SK-N-SH (cell line): ENCODE data around the gene CKB. TPM values are rescaled to one million over a fixed set of nuclear protein-coding genes. Genes with fewer than 3 reads are reported as not detected.

Experiments
- CTCF ChIA-PET: fragments of 300-600, 350-600 bp; formaldehyde crosslinking; extraction: SDS; loops from one replicate; lab custom pipeline; 2021; lab: Yijun Ruan, JAX
- POLR2A ChIA-PET: fragments of 350-600 bp; sonication (Branson Sonifier 250); formaldehyde crosslinking; extraction: SDS; loops from one replicate; lab custom pipeline; 2020; ENCODE audit warnings: antibody characterized with exemption, inconsistent platforms; lab: Yijun Ruan, JAX
- DNase-seq: peaks from one replicate; pipeline ENCODE4 v3.0.0; 2012
- H2AFZ ChIP-seq: fragments of 200-600 bp; sonication (generic); 2 replicates; pipeline ENCODE4 v1.8.1; 2016; ENCODE audit warnings: antibody characterized with exemption, mild to moderate bottlenecking, low read depth
- H3F3A ChIP-seq: fragments of 200-600 bp; sonication (generic); replicated peaks from 2 replicates; pipeline ENCODE3; 2016; ENCODE audit warnings: antibody characterized with exemption, mild to moderate bottlenecking; ENCODE audit not compliant: insufficient read depth
- H3K27ac ChIP-seq, 2 experiments: fragments of 200-500 bp in 1 of 2; fragments of 200-600 bp in 1 of 2; sonication (Bioruptor generic) in 1 of 2; sonication (generic), shearing (Covaris generic) in 1 of 2; 2 replicates each; pipeline versions ENCODE4 v1.5.1 to v1.6.1; 2014 to 2016; ENCODE audit warnings: low read depth in 2 of 2, inconsistent platforms in 1 of 2, low read length in 1 of 2, mild to moderate bottlenecking in 1 of 2, mixed read lengths in 1 of 2
- H3K27me3 ChIP-seq: fragments of 200-600 bp; sonication (generic), shearing (Covaris generic); 2 replicates; pipeline ENCODE4 v1.6.1; 2016; ENCODE audit warnings: mixed run types; ENCODE audit not compliant: insufficient read depth
- H3K36me3 ChIP-seq, 2 experiments: fragments of 200-500 bp in 1 of 2; fragments of 200-600 bp in 1 of 2; sonication (Bioruptor generic) in 1 of 2; sonication (generic) in 1 of 2; replicated peaks in 1 of 2; 2 replicates each; pipeline versions ENCODE3 to v1.5.1; 2014 to 2016; ENCODE audit warnings: low read length in 1 of 2, mild to moderate bottlenecking in 1 of 2; ENCODE audit not compliant: insufficient read depth in 2 of 2, control insufficient read depth in 1 of 2
- H3K4me1 ChIP-seq, 2 experiments: fragments of 200-500 bp in 1 of 2; fragments of 200-600 bp in 1 of 2; sonication (Bioruptor generic) in 1 of 2; sonication (generic), shearing (Covaris generic) in 1 of 2; 2 replicates each; pipeline versions ENCODE4 v1.5.1 to v1.6.1; 2014 to 2016; ENCODE audit warnings: low read depth in 1 of 2, low read length in 1 of 2, mixed run types in 1 of 2; ENCODE audit not compliant: insufficient read depth in 2 of 2, control insufficient read depth in 1 of 2
- H3K4me2 ChIP-seq: fragments of 200-600 bp; sonication (generic), shearing (Covaris generic); 2 replicates; pipeline ENCODE4 v1.6.1; 2017; ENCODE audit warnings: mixed run types
- H3K4me3 ChIP-seq, 2 experiments: fragments of 200-500 bp in 1 of 2; fragments of 200-600 bp in 1 of 2; sonication (Bioruptor generic) in 1 of 2; sonication (generic), shearing (Covaris generic) in 1 of 2; 2 replicates each; pipeline versions ENCODE4 v1.5.1 to v1.8.1; 2014 to 2016; ENCODE audit warnings: low read depth in 2 of 2, inconsistent platforms in 1 of 2, low read length in 1 of 2, mild to moderate bottlenecking in 1 of 2, mixed read lengths in 1 of 2, moderate library complexity in 1 of 2
- H3K79me2 ChIP-seq: fragments of 200-600 bp; sonication (generic); 2 replicates; pipeline ENCODE4 v1.8.1; 2017; ENCODE audit warnings: mild to moderate bottlenecking; ENCODE audit not compliant: insufficient read depth
- H3K9ac ChIP-seq: fragments of 200-600 bp; sonication (generic); 2 replicates; pipeline ENCODE4 v1.6.1; 2017; ENCODE audit warnings: mixed run types
- H3K9me2 ChIP-seq: fragments of 200-600 bp; sonication (generic); 2 replicates; pipeline ENCODE4 v1.6.1; 2017; ENCODE audit warnings: mixed run types
- H3K9me3 ChIP-seq: fragments of 200-600 bp; sonication (generic); 2 replicates; pipeline ENCODE4 v1.6.1; 2017; ENCODE audit warnings: mixed run types, mild to moderate bottlenecking, moderate library complexity
- H4K20me1 ChIP-seq: fragments of 200-600 bp; sonication (generic); 2 replicates; pipeline ENCODE4 v1.6.1; 2017; ENCODE audit warnings: mild to moderate bottlenecking, mixed run types; ENCODE audit not compliant: insufficient read depth
- CHD2 ChIP-seq: fragments of 150-350 bp; IDR thresholded peaks from 2 replicates; pipeline ENCODE4 v1.6.1; 2018; ENCODE audit warnings: low read length; ENCODE audit not compliant: partially characterized antibody
- ELF1 ChIP-seq: IDR thresholded peaks from 2 replicates; pipeline ENCODE4 v1.4.0; 2012
- FOSL2 ChIP-seq: IDR thresholded peaks from 2 replicates; pipeline ENCODE4 v1.4.0; 2012; ENCODE audit warnings: low read depth, mild to moderate bottlenecking, moderate library complexity, borderline replicate concordance
- FOXJ3 ChIP-seq: sonication (generic); formaldehyde crosslinking; IDR thresholded peaks from 2 replicates; pipeline ENCODE4 v1.5.1; 2020; ENCODE audit warnings: mild to moderate bottlenecking, missing genetic modification reagents
- FOXM1 ChIP-seq: IDR thresholded peaks from 2 replicates; pipeline ENCODE4 v1.4.0; 2012; ENCODE audit warnings: low read depth, mild to moderate bottlenecking
- GATA2 ChIP-seq: sonication (generic); formaldehyde crosslinking; IDR thresholded peaks from 2 replicates; pipeline ENCODE4 v1.5.0; 2020; ENCODE audit warnings: mild to moderate bottlenecking, missing genetic modification reagents
- JUND ChIP-seq: IDR thresholded peaks from 2 replicates; pipeline ENCODE4 v1.4.0; 2012
- NFIC ChIP-seq: IDR thresholded peaks from 2 replicates; pipeline ENCODE4 v1.4.0; 2012; ENCODE audit warnings: borderline replicate concordance
- RXRA ChIP-seq: IDR thresholded peaks from 2 replicates; pipeline ENCODE4 v1.4.0; 2012; ENCODE audit warnings: low read depth, mild to moderate bottlenecking, borderline replicate concordance
- SMC3 ChIP-seq: IDR thresholded peaks from 2 replicates; pipeline ENCODE4 v1.6.1; 2012; ENCODE audit warnings: low read depth, low read length, improper control_type of control experiment
- TCF12 ChIP-seq: IDR thresholded peaks from 2 replicates; pipeline ENCODE4 v1.4.0; 2012
- ZBTB33 ChIP-seq: IDR thresholded peaks from 2 replicates; pipeline ENCODE4 v1.4.0; 2012; ENCODE audit warnings: low read depth, borderline replicate concordance
- WGBS: methylation state at CpG from one replicate; pipeline ENCODE4 v1.1.6; 2017; ENCODE audit warnings: low lambda C conversion rate; 5-methylcytosine and 5-hydroxymethylcytosine counted together
- polyA plus RNA-seq, 3 experiments: library from polyadenylated mRNA; depleted of rRNA; stranded (reverse); fragments of >200 nt; gene quantifications; 2 replicates each; pipeline ENCODE4 v1.2.3, GENCODE V29; 2012
- small RNA-seq, 7 experiments: library from RNA; depleted of rRNA; stranded (forward); fragments of <200 nt; gene quantifications; one replicate each; pipeline ENCODE3, GENCODE V24; 2012

The CKB gene
- polyA plus RNA-seq, 1 of the 3 experiments (the other 2 are of a cell fraction): 53.0 TPM

DNA sequence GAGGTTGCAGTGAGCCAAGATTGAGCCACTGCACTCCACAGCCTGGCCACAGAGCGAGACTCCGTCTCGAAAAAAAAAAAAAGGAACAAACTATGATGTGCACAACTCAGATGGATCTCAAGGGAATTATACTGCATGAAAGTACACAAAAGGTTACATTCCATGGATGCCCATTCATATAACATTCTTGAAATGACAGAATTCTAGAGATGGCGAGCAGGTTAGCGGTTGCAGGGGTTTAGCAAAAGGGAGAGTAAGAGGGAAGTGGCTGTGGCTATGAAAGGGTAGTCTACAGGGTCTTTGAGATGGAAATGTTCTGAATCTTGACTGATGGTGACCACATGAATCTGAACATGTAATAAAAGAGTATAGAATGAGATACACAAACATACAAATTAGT is 49.7 kb downstream of the CKB start:
- CTCF ChIA-PET: interaction anchor here (1.3 kb wide), 1 partner anchor 10 kb away, joined by 5 read pairs; no protein-coding TSS in a partner anchor
- H4K20me1 ChIP-seq: no peaks in the 10 kb centered on the region

More for the DNA sequence above, 49.7 kb downstream of the CKB start:
- peaks cover 5% of the 10 kb centered on the region; the same call in 1 of the 2 replicates for H3K79me2 ChIP-seq
- H3K27ac ChIP-seq: no peak overlapping the region
- 96% methylated on average over 5 of the region's 5 CpGs for WGBS
- POLR2A ChIA-PET: no interaction called here
- no peak overlapping the region for H3K4me3 ChIP-seq
- H3K4me2 ChIP-seq: no peak overlapping the region
- H2AFZ ChIP-seq: no peak overlapping the region
- H3K4me1 ChIP-seq: no peaks in the 10 kb centered on the region
- DNase-seq: no peak
- H3K9me3 ChIP-seq: no peaks in the 10 kb centered on the region
- peaks cover 46 to 81% of the 10 kb centered on the region in 2 experiments for H3K36me3 ChIP-seq
- peaks cover 7% of the 10 kb centered on the region for H3F3A ChIP-seq
- H3K9me2 ChIP-seq: no peaks in the 10 kb centered on the region
- no peak overlapping the region for H3K9ac ChIP-seq
- TF ChIP-seq ELF1 (no peak), NFIC (no peak), SMC3 (no peak), RXRA (no peak), TCF12 (no peak), FOSL2 (no peak), GATA2 (CRISPR knock-in tag) (no peak), CHD2 (no peak), FOXJ3 (CRISPR knock-in tag) (no peak), FOXM1 (no peak), ZBTB33 (no peak), JUND (no peak)
- H3K27me3 ChIP-seq: no peaks in the 10 kb centered on the region

Small RNAs within 50 kb of the gene (small RNA-seq; reads per million reads assigned to genes)
- gene RNU4-68P: 0 reads per million in 7 experiments
- gene RNU7-160P: 0 reads per million in 7 experiments

Other genes with a start within 250 kb of the CKB start
- gene EIF5, start 188.6 kb downstream of the CKB start, polyA plus RNA-seq (2012; rRNA removed): 120 and 127 TPM in 2 replicates
- gene MARK3, start 137.4 kb downstream of the CKB start, polyA plus RNA-seq (2012; rRNA removed): 73.4 and 94.5 TPM in 2 replicates
- gene TRMT61A, start 6.4 kb upstream of the CKB start, polyA plus RNA-seq (2012; rRNA removed): 15.8 and 18.1 TPM in 2 replicates
- gene BAG5, start 39.8 kb upstream of the CKB start, polyA plus RNA-seq (2012; rRNA removed): 5.2 and 5.9 TPM in 2 replicates
- 25.2 and 25.4 TPM in 2 replicates for gene COA8, start 40.1 kb upstream of the CKB start, polyA plus RNA-seq (2012; rRNA removed)
- 211 and 308 TPM in 2 replicates for gene KLC1, start 106.4 kb upstream of the CKB start, polyA plus RNA-seq (2012; rRNA removed)
- 10.7 and 11.7 TPM in 2 replicates for gene XRCC3, start 192.6 kb upstream of the CKB start, polyA plus RNA-seq (2012; rRNA removed)
- gene ZFYVE21, start 193.0 kb upstream of the CKB start, polyA plus RNA-seq (2012; rRNA removed): 82.1 and 85.3 TPM in 2 replicates